ENCODE measurements around the gene LAMB3.
A peak's percentile ranks its signal among the peaks of the same experiment; 100 is the strongest.

The LAMB3 gene

DNA sequence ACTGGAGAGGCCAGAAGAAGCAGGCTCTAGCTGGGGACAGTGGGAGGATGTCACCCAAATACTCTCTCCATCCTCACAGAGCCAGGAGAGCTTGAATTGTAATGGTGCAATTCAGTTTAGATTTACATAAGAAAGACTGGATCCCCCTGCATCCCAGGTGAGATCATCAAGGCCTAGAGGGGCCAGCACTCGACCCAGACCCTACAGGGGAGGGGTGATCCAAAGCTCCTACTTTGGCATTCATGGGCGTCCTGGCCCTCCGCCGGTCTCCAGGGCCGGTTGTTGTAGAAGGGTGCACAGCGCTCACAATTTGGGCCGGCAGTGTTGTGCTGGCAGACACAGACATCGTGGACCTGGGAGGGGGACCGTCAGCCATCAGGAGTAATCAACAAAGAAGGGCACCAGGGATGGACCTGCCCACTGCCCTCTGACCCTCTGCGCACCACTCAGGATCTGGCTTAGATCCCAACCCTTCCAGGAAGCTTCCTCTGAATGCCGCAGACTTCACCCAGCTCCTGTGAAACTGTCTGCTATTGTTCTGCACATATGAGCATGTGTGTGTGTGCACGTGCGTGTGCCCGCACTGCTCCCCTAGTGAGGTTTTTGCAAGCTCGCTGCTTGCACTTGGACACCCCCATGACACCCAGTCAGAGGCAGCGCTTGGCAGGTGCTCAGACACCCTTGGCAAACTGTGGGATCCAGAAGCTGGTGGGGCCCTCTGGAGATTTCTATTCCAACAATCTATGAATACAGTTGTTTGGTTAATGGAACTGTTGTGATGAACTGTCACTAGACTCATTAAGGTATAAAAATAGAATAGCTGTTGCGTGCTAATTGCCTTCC is 21.6 kb downstream of the LAMB3 start:
- no peak for DNase-seq (ENCODE audit: low spot score)

DNA sequence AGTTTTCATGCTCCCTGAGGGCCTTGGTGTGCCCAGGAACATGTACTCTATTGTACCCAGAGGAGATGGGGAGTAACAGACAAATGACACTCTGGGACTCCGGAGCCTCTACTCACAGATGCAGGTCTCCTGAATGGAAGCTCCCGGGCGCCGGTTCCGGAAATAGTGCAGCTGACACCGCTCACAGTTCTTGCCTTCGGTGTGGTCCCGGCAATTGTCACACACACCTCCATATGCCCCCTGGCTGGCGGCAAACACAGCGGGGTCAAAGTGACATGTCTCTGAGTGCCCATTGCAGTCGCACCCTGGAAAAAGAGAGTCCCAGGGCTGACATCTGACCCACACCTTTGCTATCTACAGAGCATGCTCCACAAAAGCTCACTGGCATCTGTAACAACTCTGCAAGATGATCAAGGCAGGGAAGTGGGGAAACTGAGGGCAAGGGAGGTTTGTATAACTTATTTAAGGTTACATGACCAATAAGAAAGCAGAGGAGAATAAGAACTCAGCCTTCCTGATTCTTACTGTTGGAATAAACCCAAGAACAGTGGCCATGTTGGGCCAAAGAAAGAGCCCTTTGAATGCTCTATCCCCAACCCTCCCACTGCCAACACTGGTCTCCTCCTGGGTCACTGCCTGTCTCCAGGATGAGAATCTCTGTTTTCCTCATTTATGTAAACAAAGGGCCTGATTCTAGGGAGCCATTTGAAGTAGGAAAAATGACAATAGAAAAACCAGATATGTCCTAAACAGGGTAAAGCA is 22.4 kb downstream of the LAMB3 start:
- no peak for DNase-seq (ENCODE audit: low spot score)

DNA sequence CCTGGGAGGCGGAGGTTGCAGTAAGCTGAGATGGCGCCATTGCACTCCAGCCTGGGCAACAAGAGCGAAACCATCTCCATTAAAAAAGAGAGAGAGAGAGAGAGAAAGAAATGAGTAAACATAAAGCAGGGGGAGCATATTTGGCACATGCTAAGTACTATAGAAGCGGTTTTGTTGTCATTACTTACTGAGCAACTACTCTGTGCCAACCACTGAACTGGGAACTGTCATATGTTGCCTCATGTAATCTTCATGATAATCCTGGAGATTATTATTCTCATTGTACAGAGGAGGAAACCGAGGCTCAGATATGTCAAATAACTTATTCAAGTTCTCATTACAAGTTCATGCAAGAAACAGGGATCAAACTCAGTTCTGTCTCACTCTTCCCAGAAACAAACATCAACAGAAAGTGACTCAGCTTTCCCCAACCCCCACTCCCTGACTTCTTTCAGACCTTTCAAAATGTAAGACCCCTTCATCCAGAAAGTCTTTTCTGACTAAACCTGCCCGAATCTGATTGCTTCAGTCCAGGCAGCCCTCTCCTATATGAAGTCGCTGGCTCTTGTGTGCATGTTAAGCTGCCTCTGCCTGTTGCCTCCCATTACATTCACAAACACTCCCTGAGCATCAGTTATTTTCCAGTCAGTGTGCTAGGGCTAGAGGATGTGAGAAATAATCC is 23.5 kb downstream of the LAMB3 start:
- no peak for DNase-seq (ENCODE audit: low spot score)

DNA sequence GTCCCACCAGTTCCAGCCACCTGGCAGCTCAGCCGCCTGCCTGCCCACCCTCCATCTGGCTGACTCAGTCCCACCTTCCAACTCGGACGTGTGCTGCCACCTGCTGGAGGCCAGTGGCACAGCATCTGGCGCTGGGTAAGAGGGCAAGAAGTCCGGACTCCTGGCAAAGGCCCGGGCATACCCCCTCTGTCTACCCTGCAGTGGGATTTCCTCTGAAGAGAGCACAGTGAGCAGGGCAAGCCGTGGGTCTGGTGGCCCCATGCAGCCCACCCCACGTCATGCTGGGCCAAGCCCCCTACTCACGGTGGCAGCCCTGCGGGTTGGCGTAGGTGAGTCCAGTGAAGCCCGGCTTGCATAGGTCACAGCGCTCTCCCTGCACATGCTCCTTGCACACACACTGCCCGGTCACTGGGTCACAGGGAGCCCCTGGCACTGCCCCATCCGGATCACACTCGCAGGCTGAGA is 24.5 kb downstream of the LAMB3 start:
- peak; percentile 79 for DNase-seq (ENCODE audit: low spot score)

DNA sequence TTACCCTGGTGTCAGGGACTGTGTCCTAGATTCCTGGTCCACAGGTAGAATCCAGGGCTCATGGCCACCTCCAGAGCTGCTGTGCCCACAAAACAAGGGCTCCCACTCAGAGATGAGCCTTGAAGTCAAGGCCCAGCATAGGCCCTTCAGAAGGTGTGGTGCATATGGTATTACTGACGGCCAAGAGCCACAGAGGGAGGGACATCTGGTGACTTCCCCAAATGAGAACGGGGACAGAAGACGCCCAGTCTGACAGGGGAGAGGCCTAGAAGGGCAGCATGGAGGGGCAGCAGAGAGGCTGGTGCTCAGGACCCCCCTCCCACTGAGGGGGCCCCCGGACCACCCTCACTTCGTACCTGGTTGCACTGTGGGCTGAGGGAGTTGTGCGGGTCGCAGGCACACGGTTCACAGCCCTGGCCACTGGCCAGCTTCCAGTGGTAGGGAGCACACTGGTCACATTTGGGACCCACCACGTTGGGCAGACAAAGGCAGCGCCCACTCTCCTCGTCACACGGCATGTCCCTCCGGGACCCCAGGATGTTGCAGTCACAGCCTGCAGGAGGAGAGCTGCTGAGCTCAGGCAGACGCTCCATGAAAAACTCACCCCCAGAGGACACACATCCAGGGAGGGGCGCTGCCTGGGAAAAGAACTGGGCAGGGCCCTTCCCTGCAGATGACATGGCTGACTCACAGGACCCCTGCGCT is 25.0 kb downstream of the LAMB3 start:
- no peak for DNase-seq (ENCODE audit: low spot score)

DNA sequence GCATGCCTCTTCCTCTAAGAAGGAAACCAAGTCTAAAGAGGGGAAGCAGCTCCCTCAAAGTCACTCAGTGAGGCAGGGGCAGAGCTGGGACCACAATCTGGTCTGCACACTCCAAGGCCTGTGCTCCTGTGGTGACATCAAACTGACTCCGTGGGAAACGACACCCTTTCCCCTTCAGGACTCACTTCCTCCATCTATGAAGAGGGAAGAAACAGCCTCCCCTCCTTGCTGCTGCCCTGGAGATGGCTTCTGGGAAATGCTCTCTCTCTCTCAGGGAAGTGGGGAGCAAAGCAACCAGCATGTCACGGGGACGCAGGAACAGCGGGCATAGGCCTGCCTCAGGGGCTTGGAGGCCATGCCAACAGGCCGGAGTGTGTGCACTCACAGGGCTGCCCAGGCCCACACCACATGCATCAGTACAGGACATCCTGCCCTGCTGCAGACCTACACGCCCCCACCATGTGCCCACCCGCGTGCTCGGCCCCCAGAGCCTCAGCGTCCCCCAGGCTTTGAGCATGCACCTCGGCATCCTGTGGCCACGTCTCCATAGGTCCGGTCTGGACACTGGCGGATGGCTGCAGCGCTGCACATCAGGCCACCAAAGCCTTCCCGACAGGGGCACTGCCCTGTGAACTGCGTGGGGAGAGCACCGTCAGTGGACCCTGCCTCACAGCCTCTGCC is 25.7 kb downstream of the LAMB3 start:
- DNase-seq (ENCODE audit: low spot score) = no peak

DNA sequence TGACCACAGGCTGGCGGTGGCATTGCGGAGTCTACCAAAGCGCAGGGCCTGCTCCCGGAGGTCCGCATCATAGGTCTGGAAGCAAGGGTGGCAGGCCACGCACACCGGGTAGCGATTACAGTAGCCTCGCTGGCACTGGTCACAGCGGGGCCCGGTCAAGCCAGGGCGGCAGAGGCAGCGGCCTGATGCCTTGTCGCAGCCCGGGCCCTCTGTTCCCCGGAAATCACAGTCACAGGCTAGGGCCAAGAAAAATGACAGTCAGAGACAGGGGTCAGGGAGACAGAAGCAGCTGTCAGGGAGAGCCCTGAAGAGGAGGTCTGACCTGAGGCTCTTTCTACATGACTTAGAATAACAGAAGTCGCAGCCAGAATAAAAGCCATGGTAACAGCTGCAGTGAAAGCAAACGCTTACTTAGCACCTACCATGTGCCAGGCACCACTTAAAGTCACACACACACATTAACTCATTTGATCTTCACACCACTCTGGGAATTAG is 26.4 kb downstream of the LAMB3 start:
- DNase-seq (ENCODE audit: low spot score) = no peak

DNA sequence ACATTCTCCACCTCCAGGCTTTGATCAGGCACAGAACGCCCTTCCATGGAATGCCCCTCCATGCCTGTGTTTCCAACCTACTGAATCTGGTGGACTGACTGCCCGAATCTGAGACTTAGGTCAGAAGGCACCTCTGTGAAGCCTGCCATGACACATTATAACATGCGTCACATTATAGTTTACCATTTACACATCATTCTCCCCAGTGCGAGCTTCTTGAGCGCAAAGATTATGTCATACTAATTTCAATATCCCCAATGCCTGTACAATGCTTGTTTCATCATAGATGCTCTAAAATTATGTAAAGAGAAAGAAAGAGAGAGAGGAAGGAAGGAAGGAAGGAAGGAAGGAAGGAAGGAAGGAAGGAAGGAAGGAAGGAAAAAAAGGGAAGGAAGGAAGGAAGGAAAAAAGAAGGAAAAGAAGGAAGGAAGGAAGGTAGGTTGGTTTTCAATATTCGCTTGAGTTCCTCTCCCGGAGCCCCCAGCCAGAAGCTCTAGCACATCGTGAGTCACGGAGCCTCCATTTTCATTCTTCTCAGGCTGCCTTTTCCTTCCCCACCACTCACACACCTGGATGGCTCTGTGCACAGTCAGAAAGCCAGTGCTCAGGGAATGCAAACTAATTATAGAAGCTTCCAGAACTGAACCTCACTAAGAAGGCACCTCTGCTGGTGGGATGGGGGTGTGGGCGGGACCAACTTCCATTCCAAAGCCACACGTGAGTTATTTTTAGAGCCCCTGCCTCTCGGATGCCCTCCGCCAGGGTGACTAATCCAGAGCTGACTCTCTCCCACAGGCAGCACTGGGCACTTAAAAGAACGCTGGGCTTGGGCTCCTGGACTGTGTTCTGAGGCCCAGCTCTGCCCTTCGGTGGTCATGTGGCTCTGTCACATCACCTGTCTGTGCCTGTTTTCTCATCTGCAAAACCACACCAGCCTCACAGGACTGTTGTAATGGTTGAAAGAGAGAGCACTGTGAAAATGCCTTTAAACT is 27.4 kb downstream of the LAMB3 start:
- no peak for DNase-seq (ENCODE audit: low spot score)

DNA sequence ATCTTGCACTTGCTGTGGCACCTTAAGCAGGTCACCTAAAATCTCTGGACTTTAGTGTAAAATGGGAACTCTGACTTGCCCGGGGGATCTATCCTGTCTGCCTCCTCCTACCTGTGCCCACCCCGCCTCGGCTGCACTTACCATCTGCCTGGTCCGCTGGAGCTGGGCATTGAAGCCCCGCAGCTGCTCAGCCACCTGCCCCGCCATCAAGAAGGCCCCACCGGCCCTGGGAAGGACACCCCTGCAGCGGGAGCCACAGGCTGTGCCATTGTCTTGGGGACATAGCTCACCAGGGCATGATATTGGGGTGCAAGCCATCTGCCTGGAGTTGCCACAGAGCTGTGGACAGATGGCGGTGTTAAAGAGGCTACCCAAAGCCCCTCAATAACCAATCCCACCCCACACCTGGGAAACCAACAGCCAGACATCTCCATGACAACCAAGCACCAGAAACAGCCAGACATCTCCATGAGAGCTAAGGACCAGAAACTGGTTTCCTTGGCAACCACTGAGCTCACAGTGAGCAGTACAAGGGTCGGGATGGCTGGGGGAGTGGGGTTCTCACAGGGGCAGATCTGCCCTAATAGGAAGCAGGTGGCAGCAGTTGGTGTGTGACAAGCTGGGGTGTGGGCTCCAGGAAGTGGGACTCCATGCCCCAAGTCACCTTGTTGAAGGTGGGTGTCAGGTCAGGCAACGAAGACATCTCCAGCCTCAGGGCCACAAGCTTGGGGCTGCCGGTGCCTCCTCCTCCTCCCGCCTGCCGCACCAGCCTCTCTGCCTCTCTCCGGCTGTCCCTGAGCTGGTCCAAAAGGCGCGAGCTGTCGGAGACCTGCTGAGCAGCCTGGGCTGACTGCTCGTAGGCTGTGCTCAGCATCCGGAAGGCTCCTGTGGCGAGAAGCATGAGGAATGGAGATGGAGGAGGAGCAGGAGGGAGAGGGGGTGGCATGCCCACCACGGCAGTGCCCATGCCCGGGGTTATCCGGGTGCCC is 29.1 kb downstream of the LAMB3 start:
- DNase-seq (ENCODE audit: low spot score) = no peak

DNA sequence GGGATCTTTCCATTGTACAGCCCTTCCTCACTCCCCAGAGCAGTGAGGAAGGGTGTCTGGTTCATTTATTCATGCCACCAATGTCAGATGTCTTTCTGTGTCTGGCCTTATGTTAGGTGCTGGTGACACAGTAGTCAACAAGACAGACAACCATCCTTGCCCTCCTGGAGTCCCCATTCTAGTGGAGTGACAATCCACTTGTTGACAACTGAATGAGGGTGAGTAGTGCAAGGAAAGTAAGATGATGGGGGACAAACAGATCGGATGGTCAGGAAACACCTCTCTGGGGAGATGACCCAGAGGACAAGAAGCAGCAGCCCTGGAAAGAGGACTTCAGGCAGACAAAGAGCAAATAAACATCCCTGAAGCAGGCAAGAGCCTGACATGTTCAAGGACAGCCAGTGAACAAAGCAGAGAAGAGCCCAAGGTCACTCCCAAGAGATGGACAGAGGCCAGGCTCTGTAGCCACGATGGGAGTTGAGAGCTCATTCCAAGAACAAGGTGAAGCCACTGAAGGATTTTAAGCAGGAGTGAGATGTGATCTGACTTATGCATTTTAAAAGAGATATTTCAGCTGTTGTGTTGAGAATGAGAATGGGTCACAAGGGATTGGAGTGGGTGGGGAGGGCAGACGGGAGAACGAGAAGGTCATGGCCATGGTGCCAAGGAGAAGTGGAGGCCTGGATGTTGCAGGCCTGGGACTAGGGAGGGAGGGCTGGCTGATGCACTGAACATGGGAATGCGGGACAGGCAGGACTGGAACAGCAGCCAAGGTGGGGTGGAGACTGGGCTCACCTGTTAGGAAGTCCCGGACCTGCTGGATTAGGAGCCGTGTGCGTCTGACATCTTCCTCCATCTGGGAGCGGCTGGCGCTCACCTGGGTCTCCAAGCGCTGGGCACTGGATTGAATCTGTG is 30.2 kb downstream of the LAMB3 start:
- no peak for DNase-seq (ENCODE audit: low spot score)

DNA sequence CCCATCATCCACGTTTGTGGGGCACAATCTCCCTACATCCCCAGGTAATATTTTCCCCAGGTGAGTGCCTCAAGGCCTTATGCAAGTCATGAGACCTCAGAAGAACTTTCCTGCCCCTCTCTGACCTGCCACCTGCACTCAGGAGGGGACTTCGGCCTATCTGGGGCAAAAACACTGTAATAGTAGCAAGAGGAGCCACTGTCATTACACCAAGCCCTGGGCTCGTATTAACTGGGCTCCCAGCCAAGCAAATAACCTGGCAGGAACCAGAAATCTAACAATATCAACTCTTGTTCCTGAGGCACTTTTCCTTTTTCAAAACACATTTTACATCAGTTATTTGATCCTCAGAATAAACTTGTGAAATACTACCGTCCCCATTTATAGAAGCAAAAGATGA is 30.9 kb downstream of the LAMB3 start:
- no peak for DNase-seq (ENCODE audit: low spot score)

DNA sequence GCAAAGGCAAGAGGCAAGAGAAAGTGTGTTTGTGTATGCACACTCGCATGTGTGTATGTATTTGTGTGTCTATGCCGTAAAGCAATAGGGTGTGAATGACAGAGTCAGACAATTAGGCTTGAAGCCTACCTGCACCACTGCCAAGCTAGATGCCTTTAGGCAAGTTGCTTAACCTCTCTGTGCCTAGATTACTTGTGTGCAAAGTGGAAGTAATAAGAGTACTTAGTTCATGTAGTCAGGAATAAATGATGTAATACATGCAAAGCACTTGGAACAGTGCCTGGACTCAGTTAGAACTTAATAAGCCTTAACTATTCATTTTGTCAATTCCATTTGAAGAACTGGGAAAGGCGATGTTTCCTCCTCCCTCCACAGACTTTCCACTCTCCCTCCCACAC is 31.7 kb downstream of the LAMB3 start:
- no peak for DNase-seq (ENCODE audit: low spot score)

DNA sequence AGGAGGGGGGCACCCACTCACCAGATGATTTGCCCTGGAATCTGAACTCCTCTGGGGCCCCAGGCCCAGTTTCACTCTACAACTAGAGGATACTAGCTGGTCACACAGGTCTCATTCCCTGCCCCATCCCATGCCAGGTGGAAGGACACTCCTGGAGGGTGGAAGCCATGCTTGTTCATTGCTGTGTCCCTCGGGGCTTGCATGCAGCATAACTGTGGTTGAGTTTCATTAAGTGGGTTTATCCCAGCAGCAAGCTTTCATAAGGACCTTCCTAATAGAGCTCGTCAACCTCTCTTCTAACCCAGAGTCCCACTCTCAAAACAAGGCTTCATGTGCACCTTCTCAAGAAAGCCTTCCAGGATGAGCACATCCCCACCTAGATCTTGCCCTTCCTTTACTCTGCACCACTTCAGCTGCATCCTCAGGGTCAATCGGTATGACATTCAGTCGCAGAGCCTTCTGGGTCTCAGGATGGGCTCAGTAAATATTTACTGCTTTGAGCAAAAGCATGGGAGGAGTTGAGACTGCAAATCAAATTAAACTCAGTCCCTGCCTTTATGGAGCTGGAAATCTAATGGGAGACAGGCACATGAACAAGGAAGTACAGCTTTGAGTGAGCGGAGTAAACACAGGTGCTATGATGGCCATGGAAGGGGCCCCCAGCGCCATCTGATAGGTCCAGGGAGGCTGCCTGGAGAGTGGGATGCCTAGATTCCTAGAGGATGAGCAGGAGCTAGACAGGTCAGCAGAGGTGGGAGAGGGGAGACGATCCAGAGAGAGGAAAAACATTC is 32.3 kb downstream of the LAMB3 start:
- DNase-seq (ENCODE audit: low spot score) = no peak

DNA sequence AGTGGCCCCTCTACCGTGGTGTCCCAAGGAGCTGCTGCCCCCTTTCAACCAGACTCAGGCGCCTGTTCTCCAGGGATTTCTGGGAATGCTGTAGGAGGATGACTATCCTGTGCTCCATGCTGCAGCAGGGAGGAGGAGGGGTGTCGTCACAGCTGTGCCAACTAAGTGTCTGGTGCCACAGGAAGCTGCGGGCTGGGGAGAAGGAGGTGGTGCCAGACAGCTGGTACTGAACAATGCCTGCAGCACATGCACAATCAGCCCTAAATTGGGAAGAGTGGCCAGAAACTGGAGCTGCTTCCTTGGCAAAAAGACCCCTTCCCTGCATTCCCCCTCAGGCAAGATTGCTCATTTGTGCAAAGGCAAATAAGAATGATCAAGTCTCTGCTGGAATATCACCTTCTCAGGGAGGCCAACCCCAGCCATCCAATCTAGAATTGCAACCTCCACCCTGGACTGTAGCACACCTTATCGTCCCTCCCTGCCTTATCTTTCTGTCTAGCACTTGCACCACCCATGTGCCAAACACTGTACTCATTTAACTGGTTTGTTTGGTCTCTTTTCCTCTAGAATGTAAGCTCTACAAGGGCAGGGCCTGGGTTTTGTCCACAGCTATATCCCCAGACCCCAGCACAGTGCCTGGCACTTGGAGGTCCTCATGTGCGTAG is 33.3 kb downstream of the LAMB3 start:
- DNase-seq (ENCODE audit: low spot score) = no peak

DNA sequence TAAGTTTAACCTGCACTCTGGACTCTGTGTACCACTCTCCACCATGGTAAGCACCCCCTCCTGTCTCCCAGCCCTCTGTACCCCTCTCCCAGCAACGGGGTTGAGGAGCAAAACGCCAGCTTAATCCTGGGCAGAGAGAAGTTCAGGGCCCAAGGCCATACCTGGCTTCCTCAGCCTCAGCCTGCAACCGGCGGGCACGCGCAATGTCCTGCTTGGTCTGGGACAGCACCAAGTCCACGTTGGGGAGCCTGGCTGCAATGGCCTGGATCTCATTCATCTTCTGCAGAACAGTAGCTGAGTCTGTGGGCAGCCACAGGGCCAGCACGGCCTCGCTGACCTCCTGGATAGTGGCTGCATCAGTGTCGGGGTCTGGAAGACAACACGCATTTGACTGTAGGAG is 33.9 kb downstream of the LAMB3 start:
- DNase-seq (ENCODE audit: low spot score) = no peak

DNA sequence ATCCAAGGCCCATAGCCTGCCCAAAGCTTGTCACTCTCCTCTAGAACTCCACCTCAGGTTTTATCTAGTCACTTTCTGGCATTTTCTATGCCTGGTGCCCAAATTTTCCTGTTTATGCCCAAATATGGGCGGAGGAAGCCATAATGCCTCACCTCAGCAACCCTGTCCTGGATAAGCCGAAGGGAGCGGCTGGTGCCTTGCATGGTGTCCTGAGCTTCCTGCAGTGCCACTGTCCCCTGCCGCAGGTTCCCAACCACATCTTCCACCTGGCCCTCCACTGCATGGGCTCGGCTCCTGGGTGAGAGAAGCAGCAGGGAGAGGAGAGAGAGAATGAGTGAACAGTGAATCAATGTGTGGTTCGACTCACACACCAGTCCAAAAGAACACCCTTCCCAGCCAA is 34.5 kb downstream of the LAMB3 start:
- no peak for DNase-seq (ENCODE audit: low spot score)

All from NAMALWA (cell line).